NCI-H146 treated with DMSO at 0.1 percent for 48 hours (cell line): Measurements from ENCODE around the gene NPM1.
"Not testable (repeated sequence)": the region's sequence is repeated elsewhere in the genome, so short reads cannot be mapped to it uniquely, and the experiment has no call there.

Experiments
- DNase-seq: peaks from one replicate; lab custom pipeline; 2025; ENCODE audit not compliant: unreplicated experiment; lab: John Stamatoyannopoulos, UW

The NPM1 gene

GRCh38 chr5:171410181-171410580 is 22.5 kb downstream of the NPM1 start:
- DNase-seq = no peak

GRCh38 chr5:171412186-171412585 is 24.5 kb downstream of the NPM1 start:
- DNase-seq = no peak

GRCh38 chr5:171413153-171413910 is 25.7 kb downstream of the NPM1 start:
- DNase-seq = no peak

- not testable (repeated sequence) for DNase-seq
Observed at GRCh38 chr5:171413993-171414392, 26.3 kb downstream of the NPM1 start.

- DNase-seq = no peak
Observed at GRCh38 chr5:171415115-171415730, 27.6 kb downstream of the NPM1 start.

- DNase-seq = no peak
Observed at GRCh38 chr5:171416160-171417049, 28.8 kb downstream of the NPM1 start.

- DNase-seq = peak; percentile 2
Observed at GRCh38 chr5:171418316-171418981, 30.8 kb downstream of the NPM1 start.

- DNase-seq = no peak
Observed at GRCh38 chr5:171418982-171419687, 31.5 kb downstream of the NPM1 start, which contains the start of gene FGF18. FGF18 (plus strand) TSS chr5:171419647; CDS start chr5:171420200, 553 bp downstream.

- peak; percentile 6 for DNase-seq
Observed at GRCh38 chr5:171419688-171420430, 32.2 kb downstream of the NPM1 start.

GRCh38 chr5:171420431-171421241 is 33.0 kb downstream of the NPM1 start:
- DNase-seq = no peak

GRCh38 chr5:171421331-171422262 is 33.9 kb downstream of the NPM1 start:
- DNase-seq = no peak

- DNase-seq = no peak
Observed at GRCh38 chr5:171422495-171422894, 34.8 kb downstream of the NPM1 start.

GRCh38 chr5:171422902-171423663 is 35.4 kb downstream of the NPM1 start:
- DNase-seq = no peak

- DNase-seq = no peak
Observed at GRCh38 chr5:171424726-171425125, 37.1 kb downstream of the NPM1 start.

- DNase-seq = no peak
Observed at GRCh38 chr5:171425596-171426244, 38.1 kb downstream of the NPM1 start.

- no peak for DNase-seq
Observed at GRCh38 chr5:171426266-171426665, 38.6 kb downstream of the NPM1 start.

- DNase-seq = no peak
Observed at GRCh38 chr5:171426680-171427079, 39.0 kb downstream of the NPM1 start.
